ENCODE measurements around the gene NXPH4. TPM values are rescaled to one million over a fixed set of nuclear protein-coding genes. Genes with fewer than 3 reads are reported as not detected.

The NXPH4 gene
- total and polyA plus RNA-seq, 10 of the 15 experiments (the other 5 are each of a cell fraction or from before 2014, with no cell fraction given), result 0.03 to 0.26 TPM; not detected in 8

- Histone ChIP-seq H3K9ac (ENCODE audit: control insufficient read depth, insufficient read depth, low read length) (no peak overlapping the region), H3K36me3 (ENCODE audit: control insufficient read depth in 2 of 2, insufficient read depth in 2 of 2, low read length in 1 of 2) (peaks cover 0 to 4% of the 10 kb centered on the region in 2 experiments; a peak in 2 of 4 replicates), H3K4me2 (ENCODE audit: control insufficient read depth, insufficient read depth) (no peak overlapping the region), H3K4me1 (ENCODE audit: control insufficient read depth, insufficient read depth, low read length) (no peaks in the 10 kb centered on the region), H4K20me1 (ENCODE audit: control insufficient read depth, insufficient read depth) (no peaks in the 10 kb centered on the region), H3K27ac (ENCODE audit: control insufficient read depth, insufficient read depth) (no peak overlapping the region), H3K27me3 (replicated peaks in 1 of 2; ENCODE audit: control insufficient read depth in 2 of 2, insufficient read depth in 2 of 2, low read length in 1 of 2) (no peaks in the 10 kb centered on the region), H3K79me2 (ENCODE audit: control insufficient read depth, insufficient read depth, low read length) (no peaks in the 10 kb centered on the region), H3K4me3 (no peak overlapping the region), H2AFZ (ENCODE audit: control insufficient read depth, low read depth, low read length) (no peak overlapping the region), H3K9me3 (replicated peaks; ENCODE audit: control insufficient read depth, insufficient read depth, low read length) (no peaks in the 10 kb centered on the region)
- ChIA-PET POLR2A (interaction anchor here (0.6 kb wide), 2 partner anchors 23 to 238 kb away, joined by 4 to 6 read pairs; no protein-coding TSS in a partner anchor), SMC1A (ENCODE audit: uncharacterized antibody, unreplicated experiment) (no interaction called here), RAD21 (ENCODE audit: unreplicated experiment) (no interaction called here), CTCF (interaction anchor here (0.6 to 1.0 kb wide), 2 partner anchors 8 to 12 kb away, joined by 3 read pairs; no protein-coding TSS in a partner anchor)
- 95% methylated on average over 14 of the region's 14 CpGs for WGBS (ENCODE audit: insufficient coverage, insufficient replicate concordance, low lambda C conversion rate, missing lambda C conversion rate)
- no TSS peak for BruUV-seq (replicated peaks)
- no peak for ATAC-seq
- no peak for FAIRE-seq
- in situ Hi-C loops (cut with MboI) (no loop called here), intact Hi-C loops (cut with micrococcal nuclease; ENCODE audit: unreplicated experiment) (no loop called here)
- DNase-seq (ENCODE audit: low read depth, low spot score), result no peak
- TF ChIP-seq, protein P1, sequence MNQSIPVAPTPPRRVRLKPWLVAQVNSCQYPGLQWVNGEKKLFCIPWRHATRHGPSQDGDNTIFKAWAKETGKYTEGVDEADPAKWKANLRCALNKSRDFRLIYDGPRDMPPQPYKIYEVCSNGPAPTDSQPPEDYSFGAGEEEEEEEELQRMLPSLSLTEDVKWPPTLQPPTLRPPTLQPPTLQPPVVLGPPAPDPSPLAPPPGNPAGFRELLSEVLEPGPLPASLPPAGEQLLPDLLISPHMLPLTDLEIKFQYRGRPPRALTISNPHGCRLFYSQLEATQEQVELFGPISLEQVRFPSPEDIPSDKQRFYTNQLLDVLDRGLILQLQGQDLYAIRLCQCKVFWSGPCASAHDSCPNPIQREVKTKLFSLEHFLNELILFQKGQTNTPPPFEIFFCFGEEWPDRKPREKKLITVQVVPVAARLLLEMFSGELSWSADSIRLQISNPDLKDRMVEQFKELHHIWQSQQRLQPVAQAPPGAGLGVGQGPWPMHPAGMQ (IDR thresholded peaks at IDR 0.05; ENCODE audit: borderline replicate concordance), result no peak
- TF ChIP-seq IRF3 (IDR thresholded peaks at IDR 0.05), result no peak
- TF ChIP-seq POU2F2 (IDR thresholded peaks at IDR 0.05; ENCODE audit: borderline replicate concordance, low read depth, low read length), result no peak
- no peak for TF ChIP-seq NBN (IDR thresholded peaks at IDR 0.05)
- no peak for TF ChIP-seq CBX3 (IDR thresholded peaks at IDR 0.05; ENCODE audit: borderline replicate concordance, low read depth)
- no peak for TF ChIP-seq IRF4 (IDR thresholded peaks at IDR 0.05; ENCODE audit: low read depth, low read length)
- no peak for TF ChIP-seq HDAC2 (IDR thresholded peaks at IDR 0.05)
- no peak for TF ChIP-seq HCFC1 (IDR thresholded peaks at IDR 0.05; ENCODE audit: low read length)
- TF ChIP-seq KDM1A (IDR thresholded peaks at IDR 0.05; ENCODE audit: borderline replicate concordance), result no peak
- no peak for TF ChIP-seq CREB1 (IDR thresholded peaks at IDR 0.05; ENCODE audit: low read depth)
- no peak for TF ChIP-seq STAT1 (conservative IDR thresholded peaks at IDR 0.05)
- no peak for TF ChIP-seq PBX3 (IDR thresholded peaks at IDR 0.05; ENCODE audit: insufficient replicate concordance, low read depth, low read length)
- no peak for TF ChIP-seq KAT2A (conservative IDR thresholded peaks at IDR 0.05; ENCODE audit: control insufficient read depth, low read depth, low read length)
- TF ChIP-seq ELK1 (IDR thresholded peaks at IDR 0.05; ENCODE audit: low read depth, low read length), result no peak
- TF ChIP-seq ZBED1 (IDR thresholded peaks at IDR 0.05; ENCODE audit: borderline replicate concordance), result no peak
- TF ChIP-seq SMC3 (IDR thresholded peaks at IDR 0.05; ENCODE audit: borderline replicate concordance, low read length), result no peak
- TF ChIP-seq RAD51 (IDR thresholded peaks at IDR 0.05), result no peak
- no peak for TF ChIP-seq USF1 (IDR thresholded peaks at IDR 0.05; ENCODE audit: borderline replicate concordance, extremely low read length, insufficient read depth, low read depth, low read length)
- no peak for TF ChIP-seq NR2C2 (IDR thresholded peaks at IDR 0.05; ENCODE audit: borderline replicate concordance, control insufficient read depth, insufficient read length, low read depth)
These were observed 38.1 kb downstream of the NXPH4 start for GRCh38 chr12:57254506-57255280.
